K562 (cell line): ENCODE measurements around the gene BOC.

Experiments used
- ADNP ChIP-seq: fragments of 200-800 bp; sonication (Bioruptor generic); IDR thresholded peaks from 2 replicates; pipeline ENCODE4 v1.6.1; 2016; ENCODE audit warnings: missing genetic modification characterization, missing compliant biosample characterization
- CHD2 ChIP-seq: IDR thresholded peaks from 2 replicates; pipeline ENCODE4 v1.6.1; 2011; ENCODE audit warnings: low read depth, low read length
- CHD4 ChIP-seq: fragments of 200-600 bp; sonication (generic); IDR thresholded peaks from 3 replicates; pipeline ENCODE4 v1.6.1; 2012; ENCODE audit warnings: low read depth, mild to moderate bottlenecking, mixed read lengths, low read length, inconsistent platforms; ENCODE audit not compliant: insufficient read depth, insufficient replicate concordance, poor library complexity, severe bottlenecking
- DPF2 ChIP-seq: fragments of 450-650 bp; IDR thresholded peaks from 2 replicates; pipeline ENCODE4 v1.6.1; 2016
- SMAD3 ChIP-seq: fragments of 450-650 bp; formaldehyde crosslinking; conservative IDR thresholded peaks from 2 replicates; pipeline ENCODE4 v1.4.0; 2020; ENCODE audit warnings: mild to moderate bottlenecking
- STAT5A ChIP-seq: IDR thresholded peaks from 2 replicates; pipeline ENCODE4 v1.6.1; 2012; ENCODE audit warnings: low read length, inconsistent platforms, borderline replicate concordance
- TCF7 ChIP-seq: sonication (generic); IDR thresholded peaks from 2 replicates; pipeline ENCODE4 v1.6.1; 2016; ENCODE audit warnings: antibody characterized with exemption, borderline replicate concordance
- ZNF384 ChIP-seq: IDR thresholded peaks from 2 replicates; pipeline ENCODE4 v1.6.1; 2012; ENCODE audit warnings: low read depth, low read length, improper control_type of control experiment
- TF ChIP-seq, protein P1 (sequence below): fragments of 450-650 bp; IDR thresholded peaks from 2 replicates; pipeline ENCODE4 v1.6.1; 2018; ENCODE audit not compliant: partially characterized antibody
- TF ChIP-seq, protein P2 (sequence below): fragments of 250-450 bp; sonication (Bioruptor Pico); IDR thresholded peaks from 2 replicates; pipeline ENCODE4 v1.5.0; 2020; ENCODE audit warnings: mild to moderate bottlenecking, borderline replicate concordance

DNA sequence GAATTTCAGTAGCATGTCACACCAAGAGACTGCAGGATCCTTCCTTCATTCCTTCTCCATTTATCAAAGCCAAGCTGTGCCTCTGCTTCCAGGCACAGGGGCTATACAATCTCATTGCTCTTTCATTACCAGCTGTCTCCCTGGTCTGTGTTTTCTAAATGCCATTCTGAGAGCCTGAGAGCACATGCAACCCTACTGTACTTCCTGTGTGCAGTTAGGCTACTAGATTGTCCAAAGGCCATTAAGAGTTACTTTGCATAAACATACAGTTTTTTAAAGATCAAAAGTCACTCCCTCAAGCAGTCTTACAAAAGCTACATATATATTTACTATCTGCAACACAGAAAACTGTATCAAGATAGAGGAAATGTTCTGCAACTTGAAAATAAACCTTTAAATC, 119.8 kb downstream of the BOC start:
- no peak for TF ChIP-seq CHD4
- no peak for TF ChIP-seq ADNP (tag)
- TF ChIP-seq ZNF384, result no peak
- TF ChIP-seq STAT5A, result no peak
- no peak for TF ChIP-seq DPF2
- TF ChIP-seq CHD2, result no peak
- TF ChIP-seq, protein P1, sequence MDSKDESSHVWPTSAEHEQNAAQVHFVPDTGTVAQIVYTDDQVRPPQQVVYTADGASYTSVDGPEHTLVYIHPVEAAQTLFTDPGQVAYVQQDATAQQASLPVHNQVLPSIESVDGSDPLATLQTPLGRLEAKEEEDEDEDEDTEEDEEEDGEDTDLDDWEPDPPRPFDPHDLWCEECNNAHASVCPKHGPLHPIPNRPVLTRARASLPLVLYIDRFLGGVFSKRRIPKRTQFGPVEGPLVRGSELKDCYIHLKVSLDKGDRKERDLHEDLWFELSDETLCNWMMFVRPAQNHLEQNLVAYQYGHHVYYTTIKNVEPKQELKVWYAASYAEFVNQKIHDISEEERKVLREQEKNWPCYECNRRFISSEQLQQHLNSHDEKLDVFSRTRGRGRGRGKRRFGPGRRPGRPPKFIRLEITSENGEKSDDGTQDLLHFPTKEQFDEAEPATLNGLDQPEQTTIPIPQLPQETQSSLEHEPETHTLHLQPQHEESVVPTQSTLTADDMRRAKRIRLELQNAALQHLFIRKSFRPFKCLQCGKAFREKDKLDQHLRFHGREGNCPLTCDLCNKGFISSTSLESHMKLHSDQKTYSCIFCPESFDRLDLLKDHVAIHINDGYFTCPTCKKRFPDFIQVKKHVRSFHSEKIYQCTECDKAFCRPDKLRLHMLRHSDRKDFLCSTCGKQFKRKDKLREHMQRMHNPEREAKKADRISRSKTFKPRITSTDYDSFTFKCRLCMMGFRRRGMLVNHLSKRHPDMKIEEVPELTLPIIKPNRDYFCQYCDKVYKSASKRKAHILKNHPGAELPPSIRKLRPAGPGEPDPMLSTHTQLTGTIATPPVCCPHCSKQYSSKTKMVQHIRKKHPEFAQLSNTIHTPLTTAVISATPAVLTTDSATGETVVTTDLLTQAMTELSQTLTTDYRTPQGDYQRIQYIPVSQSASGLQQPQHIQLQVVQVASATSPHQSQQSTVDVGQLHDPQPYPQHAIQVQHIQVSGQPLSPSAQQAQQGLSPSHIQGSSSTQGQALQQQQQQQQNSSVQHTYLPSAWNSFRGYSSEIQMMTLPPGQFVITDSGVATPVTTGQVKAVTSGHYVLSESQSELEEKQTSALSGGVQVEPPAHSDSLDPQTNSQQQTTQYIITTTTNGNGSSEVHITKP, result no peak
- no peak for TF ChIP-seq SMAD3 (CRISPR knock-in tag)
- no peak for TF ChIP-seq TCF7
- TF ChIP-seq, protein P2, sequence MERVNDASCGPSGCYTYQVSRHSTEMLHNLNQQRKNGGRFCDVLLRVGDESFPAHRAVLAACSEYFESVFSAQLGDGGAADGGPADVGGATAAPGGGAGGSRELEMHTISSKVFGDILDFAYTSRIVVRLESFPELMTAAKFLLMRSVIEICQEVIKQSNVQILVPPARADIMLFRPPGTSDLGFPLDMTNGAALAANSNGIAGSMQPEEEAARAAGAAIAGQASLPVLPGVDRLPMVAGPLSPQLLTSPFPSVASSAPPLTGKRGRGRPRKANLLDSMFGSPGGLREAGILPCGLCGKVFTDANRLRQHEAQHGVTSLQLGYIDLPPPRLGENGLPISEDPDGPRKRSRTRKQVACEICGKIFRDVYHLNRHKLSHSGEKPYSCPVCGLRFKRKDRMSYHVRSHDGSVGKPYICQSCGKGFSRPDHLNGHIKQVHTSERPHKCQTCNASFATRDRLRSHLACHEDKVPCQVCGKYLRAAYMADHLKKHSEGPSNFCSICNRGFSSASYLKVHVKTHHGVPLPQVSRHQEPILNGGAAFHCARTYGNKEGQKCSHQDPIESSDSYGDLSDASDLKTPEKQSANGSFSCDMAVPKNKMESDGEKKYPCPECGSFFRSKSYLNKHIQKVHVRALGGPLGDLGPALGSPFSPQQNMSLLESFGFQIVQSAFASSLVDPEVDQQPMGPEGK, result no peak
